RWPE2 (cell line): ENCODE results near the gene MYOG.

Source experiments
- ATAC-seq: fragments of 200-7000 bp; cut with Tn5 transposase; 3 replicates; pipeline ENCODE4 v1.9.1; 2021; ENCODE audit warnings: low read depth
- DNase-seq: peaks from one replicate; pipeline ENCODE4 v3.0.0-alpha.2; 2020; ENCODE audit warnings: low spot score
- H3K27ac ChIP-seq: fragments of 450-650 bp; 2 replicates; pipeline ENCODE4 v1.5.1; 2017; ENCODE audit warnings: mild to moderate bottlenecking; ENCODE audit not compliant: poor library complexity, severe bottlenecking
- H3K27me3 ChIP-seq: fragments of 250-450 bp; sonication (Bioruptor Pico); 2 replicates; pipeline ENCODE4 v1.5.1; 2021; ENCODE audit warnings: mild to moderate bottlenecking, moderate library complexity; ENCODE audit not compliant: insufficient read depth, poor library complexity, severe bottlenecking
- H3K36me3 ChIP-seq: fragments of 250-450 bp; sonication (Bioruptor Pico); 2 replicates; pipeline ENCODE4 v1.5.1; 2020; ENCODE audit warnings: low read depth, mild to moderate bottlenecking, moderate library complexity
- H3K4me1 ChIP-seq: fragments of 250-450 bp; sonication (Bioruptor Pico); 2 replicates; pipeline ENCODE4 v1.5.1; 2021; ENCODE audit warnings: mild to moderate bottlenecking, moderate library complexity; ENCODE audit not compliant: insufficient read depth, poor library complexity, severe bottlenecking
- H3K4me3 ChIP-seq: fragments of 250-450 bp; sonication (Bioruptor Pico); 2 replicates; pipeline ENCODE4 v1.5.1; 2021; ENCODE audit warnings: mild to moderate bottlenecking, moderate library complexity; ENCODE audit not compliant: severe bottlenecking
- H3K9me3 ChIP-seq: fragments of 250-450 bp; sonication (Bioruptor Pico); 2 replicates; pipeline ENCODE4 v1.5.1; 2021; ENCODE audit warnings: mild to moderate bottlenecking, moderate library complexity; ENCODE audit not compliant: severe bottlenecking
- TF ChIP-seq, protein P1 (sequence below): fragments of 450-650 bp; IDR thresholded peaks from one replicate; pipeline ENCODE4 v1.5.1; 2017; ENCODE audit warnings: mild to moderate bottlenecking, moderate library complexity; ENCODE audit not compliant: poor library complexity, severe bottlenecking

Gene MYOG

DNA sequence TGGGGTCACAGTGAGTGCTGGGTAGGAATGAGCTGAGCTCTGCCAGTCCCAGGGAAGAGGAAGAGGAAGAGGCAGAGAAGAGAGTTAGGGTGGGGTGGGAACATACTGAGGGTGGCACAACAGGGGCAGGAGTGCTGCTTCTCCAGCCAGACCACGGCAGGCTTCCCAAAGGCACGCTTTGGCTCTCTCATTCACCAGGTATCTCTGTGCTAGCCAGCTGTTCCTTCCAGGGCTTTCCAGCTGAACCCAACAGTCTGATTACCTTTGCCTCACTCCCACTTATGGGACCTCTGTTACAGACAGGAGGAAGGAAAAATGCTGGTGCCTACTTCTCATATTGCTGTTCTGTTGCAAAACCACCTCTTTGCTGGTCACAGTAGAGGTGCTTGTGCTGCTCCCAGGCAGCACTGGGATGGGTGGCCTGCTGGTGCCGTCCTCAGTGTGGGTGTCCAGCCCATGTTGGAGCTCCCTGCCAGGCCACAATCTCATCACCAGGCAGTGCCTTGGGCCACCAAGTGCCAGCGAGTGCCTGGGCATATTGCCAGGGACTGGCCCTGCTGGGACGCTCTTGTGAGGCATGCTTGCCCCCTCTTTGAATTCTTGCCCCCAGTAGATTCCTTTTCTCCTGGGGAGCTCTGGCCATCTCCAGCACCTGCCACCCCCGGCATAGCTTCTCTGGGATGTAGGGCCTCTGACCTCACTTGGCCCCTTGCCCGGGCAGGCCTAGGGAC lies 43.9 kb upstream of the MYOG start:
- H3K36me3 ChIP-seq = no peaks in the 10 kb centered on the region
- DNase-seq = no peak

DNA sequence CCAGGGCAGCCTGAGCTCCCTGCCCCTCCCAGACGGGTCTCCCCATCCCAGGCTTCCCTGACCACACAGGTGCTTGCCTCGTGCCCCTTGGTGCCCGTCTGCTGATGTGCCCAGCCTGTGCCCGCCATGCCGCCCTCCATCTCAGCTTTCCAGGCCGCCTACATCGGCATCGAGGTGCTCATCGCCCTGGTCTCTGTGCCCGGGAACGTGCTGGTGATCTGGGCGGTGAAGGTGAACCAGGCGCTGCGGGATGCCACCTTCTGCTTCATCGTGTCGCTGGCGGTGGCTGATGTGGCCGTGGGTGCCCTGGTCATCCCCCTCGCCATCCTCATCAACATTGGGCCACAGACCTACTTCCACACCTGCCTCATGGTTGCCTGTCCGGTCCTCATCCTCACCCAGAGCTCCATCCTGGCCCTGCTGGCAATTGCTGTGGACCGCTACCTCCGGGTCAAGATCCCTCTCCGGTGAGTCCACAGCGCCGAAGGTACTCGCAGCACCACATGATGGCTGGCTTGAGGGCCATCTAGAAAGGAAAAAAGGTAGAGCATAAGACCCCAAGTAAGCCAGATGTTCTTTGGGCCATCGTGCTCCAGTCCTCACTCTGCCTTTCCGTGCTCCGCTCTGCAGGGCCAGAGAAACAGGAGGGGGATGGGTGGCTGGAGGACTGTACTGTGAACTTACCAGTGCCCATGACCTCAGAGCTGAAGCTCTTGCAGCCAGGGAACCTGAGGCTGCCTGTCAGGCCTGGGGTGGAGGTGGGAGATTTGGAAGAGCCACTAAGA lies 43.1 kb upstream of the MYOG start:
- ATAC-seq (no peak), DNase-seq (no peak)
- Histone ChIP-seq H3K4me3 (no peak overlapping the region), H3K4me1 (peaks cover 4% of the 10 kb centered on the region), H3K27me3 (no peaks in the 10 kb centered on the region), H3K36me3 (no peaks in the 10 kb centered on the region), H3K27ac (no peak overlapping the region), H3K9me3 (no peaks in the 10 kb centered on the region)
- TF ChIP-seq, protein P1, sequence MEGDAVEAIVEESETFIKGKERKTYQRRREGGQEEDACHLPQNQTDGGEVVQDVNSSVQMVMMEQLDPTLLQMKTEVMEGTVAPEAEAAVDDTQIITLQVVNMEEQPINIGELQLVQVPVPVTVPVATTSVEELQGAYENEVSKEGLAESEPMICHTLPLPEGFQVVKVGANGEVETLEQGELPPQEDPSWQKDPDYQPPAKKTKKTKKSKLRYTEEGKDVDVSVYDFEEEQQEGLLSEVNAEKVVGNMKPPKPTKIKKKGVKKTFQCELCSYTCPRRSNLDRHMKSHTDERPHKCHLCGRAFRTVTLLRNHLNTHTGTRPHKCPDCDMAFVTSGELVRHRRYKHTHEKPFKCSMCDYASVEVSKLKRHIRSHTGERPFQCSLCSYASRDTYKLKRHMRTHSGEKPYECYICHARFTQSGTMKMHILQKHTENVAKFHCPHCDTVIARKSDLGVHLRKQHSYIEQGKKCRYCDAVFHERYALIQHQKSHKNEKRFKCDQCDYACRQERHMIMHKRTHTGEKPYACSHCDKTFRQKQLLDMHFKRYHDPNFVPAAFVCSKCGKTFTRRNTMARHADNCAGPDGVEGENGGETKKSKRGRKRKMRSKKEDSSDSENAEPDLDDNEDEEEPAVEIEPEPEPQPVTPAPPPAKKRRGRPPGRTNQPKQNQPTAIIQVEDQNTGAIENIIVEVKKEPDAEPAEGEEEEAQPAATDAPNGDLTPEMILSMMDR = no peak

More for the DNA sequence above, 43.9 kb upstream of the MYOG start:
- Histone ChIP-seq H3K4me3 (no peak overlapping the region), H3K27me3 (no peaks in the 10 kb centered on the region), H3K27ac (no peak overlapping the region), H3K4me1 (peaks cover 4% of the 10 kb centered on the region), H3K9me3 (no peaks in the 10 kb centered on the region)
- no peak for ATAC-seq
- TF ChIP-seq, protein P1 = no peak

DNA sequence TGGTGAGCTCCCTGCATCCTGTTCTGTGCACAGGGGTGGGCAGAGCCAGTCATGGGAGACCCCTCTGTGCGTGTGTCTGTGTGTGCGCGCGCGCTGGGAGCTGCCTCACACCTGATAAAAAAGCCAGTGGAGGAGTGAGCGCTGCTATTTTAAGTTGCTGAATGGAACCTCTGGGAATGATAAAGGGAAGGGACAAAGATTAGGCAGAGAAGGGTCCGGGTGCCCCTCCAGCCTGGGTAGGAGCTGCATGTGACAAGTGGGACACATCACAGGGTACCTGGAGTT lies 42.6 kb upstream of the MYOG start:
- H3K4me3 ChIP-seq = peak overlapping the region; percentile 29
- peaks cover 4% of the 10 kb centered on the region for H3K4me1 ChIP-seq
- no peaks in the 10 kb centered on the region for H3K27me3 ChIP-seq
- DNase-seq (no peak), ATAC-seq (no peak)
- no peaks in the 10 kb centered on the region for H3K9me3 ChIP-seq
- no peak overlapping the region for H3K27ac ChIP-seq
- TF ChIP-seq, protein P1 = no peak
- no peaks in the 10 kb centered on the region for H3K36me3 ChIP-seq

DNA sequence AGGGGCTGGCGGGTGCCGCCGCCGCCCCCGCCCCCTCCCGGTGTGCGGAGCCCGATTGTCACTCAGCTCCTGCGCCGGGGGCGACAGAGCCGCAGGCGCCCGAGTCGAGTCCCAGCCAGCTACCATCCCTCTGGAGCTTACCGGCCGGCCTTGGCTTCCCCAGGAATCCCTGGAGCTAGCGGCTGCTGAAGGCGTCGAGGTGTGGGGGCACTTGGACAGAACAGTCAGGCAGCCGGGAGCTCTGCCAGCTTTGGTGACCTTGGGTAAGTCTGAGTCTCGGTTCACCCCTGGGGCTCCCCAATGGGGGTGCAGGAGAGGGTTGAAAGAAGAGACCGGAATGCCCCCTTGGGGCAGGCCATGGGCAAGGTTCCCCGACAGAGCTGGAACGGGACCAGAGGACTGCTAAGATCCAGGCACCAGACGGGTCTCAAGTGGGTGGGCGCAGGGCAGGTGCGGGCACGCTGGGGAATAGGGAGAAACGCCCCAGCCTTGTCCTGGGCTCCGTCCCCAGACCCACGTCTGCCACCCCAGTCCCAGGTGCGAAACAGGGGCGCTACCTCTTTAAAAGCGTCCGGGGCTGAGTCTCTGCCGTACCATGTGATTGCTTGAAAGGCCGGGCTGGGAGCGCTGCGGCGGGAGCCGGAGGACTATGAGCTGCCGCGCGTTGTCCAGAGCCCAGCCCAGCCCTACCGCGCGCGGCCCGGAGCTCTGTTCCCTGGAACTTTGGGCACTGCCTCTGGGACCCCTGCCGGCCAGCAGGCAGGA lies 42.0 kb upstream of the MYOG start, which contains the start of gene ADORA1:
ADORA1 (plus strand) TSS at position 61 of the 765 bp plus-strand sequence. CDS start 1,116 bp downstream, outside the sequence.
- peaks cover 4% of the 10 kb centered on the region for H3K4me1 ChIP-seq
- TF ChIP-seq, protein P1 = no peak
- ATAC-seq = peak; percentile 93
- no peaks in the 10 kb centered on the region for H3K9me3 ChIP-seq
- DNase-seq = no peak
- H3K4me3 ChIP-seq = peak within 1 kb of the TSS; percentile 29
- H3K27ac ChIP-seq = no peak within 1 kb of the TSS
- no peaks in the 10 kb centered on the region for H3K27me3 ChIP-seq
- H3K36me3 ChIP-seq = no peaks in the 10 kb centered on the region
